GM23248 (cell line): ENCODE data around the gene SYTL3. TPM values are rescaled to one million over a fixed set of nuclear protein-coding genes. Genes with fewer than 3 reads are reported as not detected.

ENCODE experiments used
- DNase-seq: peaks from one replicate; pipeline ENCODE4 v3.0.0-alpha.2; 2015
- H2AFZ ChIP-seq: fragments of 200-600 bp; sonication (generic); 2 replicates; pipeline ENCODE4 v1.6.1; 2016; ENCODE audit warnings: antibody characterized with exemption
- H3F3A ChIP-seq: fragments of 200-600 bp; sonication (generic); 2 replicates; pipeline ENCODE4 v1.6.1; 2016; ENCODE audit warnings: mild to moderate bottlenecking, antibody characterized with exemption, mixed run types; ENCODE audit not compliant: insufficient read depth
- H3K27ac ChIP-seq: fragments of 200-600 bp; sonication (generic); 2 replicates; pipeline ENCODE4 v1.5.1; 2016; ENCODE audit warnings: mild to moderate bottlenecking
- H3K27me3 ChIP-seq: fragments of 200-600 bp; sonication (generic); replicated peaks from 2 replicates; pipeline ENCODE4 v1.6.1; 2016; ENCODE audit warnings: mild to moderate bottlenecking; ENCODE audit not compliant: insufficient read depth
- H3K36me3 ChIP-seq: fragments of 200-600 bp; sonication (generic); 2 replicates; pipeline ENCODE4 v1.6.1; 2016; ENCODE audit warnings: low read depth, mild to moderate bottlenecking
- H3K4me1 ChIP-seq: fragments of 200-600 bp; sonication (generic); 2 replicates; pipeline ENCODE4 v1.6.1; 2016; ENCODE audit warnings: mild to moderate bottlenecking; ENCODE audit not compliant: insufficient read depth
- H3K4me2 ChIP-seq: fragments of 200-600 bp; sonication (generic); one replicate; pipeline ENCODE4 v1.6.1; 2016; ENCODE audit warnings: mild to moderate bottlenecking; ENCODE audit not compliant: unreplicated experiment
- H3K4me3 ChIP-seq: fragments of 200-600 bp; sonication (generic); 2 replicates; pipeline ENCODE4 v1.5.1; 2016; ENCODE audit warnings: mild to moderate bottlenecking
- H3K79me2 ChIP-seq: fragments of 200-600 bp; sonication (generic); 2 replicates; pipeline ENCODE4 v1.6.1; 2016; ENCODE audit warnings: mild to moderate bottlenecking; ENCODE audit not compliant: insufficient read depth
- H3K9ac ChIP-seq: fragments of 200-600 bp; sonication (generic); 2 replicates; pipeline ENCODE4 v1.6.1; 2016; ENCODE audit warnings: mild to moderate bottlenecking
- H3K9me2 ChIP-seq: fragments of 200-600 bp; sonication (generic); 2 replicates; pipeline ENCODE4 v1.6.1; 2016; ENCODE audit warnings: mixed run types, mild to moderate bottlenecking, moderate library complexity; ENCODE audit not compliant: insufficient read depth
- H3K9me3 ChIP-seq: fragments of 200-600 bp; sonication (generic); one replicate; pipeline ENCODE4 v1.6.1; 2017; ENCODE audit warnings: low read depth
- H4K20me1 ChIP-seq: fragments of 200-600 bp; sonication (generic); 2 replicates; pipeline ENCODE4 v1.6.0; 2016; ENCODE audit not compliant: insufficient read depth
- EZH2 ChIP-seq: fragments of 200-600 bp; sonication (generic); IDR thresholded peaks from 2 replicates; pipeline ENCODE4 v1.6.1; 2018; ENCODE audit warnings: antibody characterized with exemption, mild to moderate bottlenecking; ENCODE audit not compliant: insufficient read depth, poor library complexity, severe bottlenecking
- EZH2phosphoT487 ChIP-seq: fragments of 200-600 bp; sonication (generic); IDR thresholded peaks from 2 replicates; pipeline ENCODE4 v1.6.1; 2018; ENCODE audit warnings: antibody characterized with exemption, moderate library complexity, mild to moderate bottlenecking, low read depth; ENCODE audit not compliant: insufficient read depth
- WGBS, 2 experiments: methylation state at CpG; one replicate each; pipeline ENCODE4 v1.1.6; 2015 to 2017; ENCODE audit warnings: low lambda C conversion rate in 2 of 2, low coverage in 1 of 2; ENCODE audit errors: missing lambda C conversion rate in 2 of 2; 5-methylcytosine and 5-hydroxymethylcytosine counted together
- in situ Hi-C: fragments of 300-500 bp; cut with MboI; formaldehyde crosslinking; loops from 2 replicates; pipeline ENCODE4 v1.15.0; 2020
- microRNA-seq: library from miRNA; unstranded; fragments of <30 nt; microRNA quantifications from one replicate; pipeline ENCODE4, GENCODE V29; 2016; ENCODE audit warnings: borderline number of aligned reads
- polyA plus RNA-seq: library from polyadenylated mRNA; unstranded; fragments of >200 nt; fragmentation: Nextera tagmentation; extraction: Ambion mirVana; gene quantifications from 2 replicates; pipeline ENCODE4 v1.2.1, GENCODE V29; 2016
- small RNA-seq: library from RNA; depleted of rRNA; stranded (forward); fragments of <200 nt; gene quantifications from one replicate; pipeline ENCODE3, GENCODE V24; 2014; ENCODE audit warnings: low read depth, low replicate concordance
- total RNA-seq: library from RNA; depleted of rRNA; stranded (reverse); fragments of >200 nt; shearing (Covaris generic); gene quantifications from 2 replicates; pipeline ENCODE4 v1.2.3, GENCODE V29; 2014; rRNA removed

The SYTL3 gene
- total and polyA plus RNA-seq, 2 experiments from 2014 or later, result 2.1 to 2.3 TPM

DNA sequence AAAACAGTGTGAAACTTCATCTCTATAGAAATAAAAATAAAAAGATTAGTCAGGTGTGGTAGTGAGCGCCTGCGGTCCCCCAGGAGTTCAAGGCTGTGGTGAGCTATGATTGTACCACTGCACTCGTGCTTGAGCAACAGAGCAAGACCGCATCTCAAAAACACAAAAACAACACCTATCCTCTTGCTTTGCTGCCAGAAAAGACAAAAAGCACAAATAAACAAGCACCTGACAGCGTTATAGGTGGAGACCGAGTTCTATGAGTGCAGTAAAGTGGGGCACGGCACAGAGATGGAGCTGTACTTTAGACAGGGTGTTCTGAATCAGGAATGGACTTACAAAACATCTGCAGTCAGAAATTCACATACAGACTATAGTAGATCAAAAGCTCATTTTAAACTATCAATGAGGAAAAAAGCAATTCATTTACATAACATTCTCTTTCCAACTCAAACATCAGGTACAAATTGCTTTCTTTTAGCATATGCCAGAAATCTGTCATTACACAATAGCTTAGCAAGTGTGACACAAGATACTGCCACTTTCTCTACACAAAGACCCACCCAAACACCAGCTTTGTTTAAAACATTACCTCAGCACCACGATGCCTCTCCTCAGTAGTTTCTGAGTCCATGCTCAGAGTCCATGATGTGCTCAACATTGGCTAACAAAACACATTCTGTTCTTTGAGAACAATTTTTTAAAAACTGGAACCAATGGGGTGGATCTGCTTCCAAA, 159.3 kb downstream of the SYTL3 start:
- Histone ChIP-seq H3K79me2 (peaks cover 97% of the 10 kb centered on the region), H3K36me3 (0 out of 2 replicates have a peak, but pooled peaks cover 4% of the 10 kb centered on the region), H3K9ac (no peak overlapping the region), H4K20me1 (no peaks in the 10 kb centered on the region), H3K9me2 (no peaks in the 10 kb centered on the region), H2AFZ (peak overlapping the region; percentile 25; the same call in 1 of the 2 replicates), H3K4me3 (no peak overlapping the region), H3F3A (no peaks in the 10 kb centered on the region), H3K4me1 (0 out of 2 replicates have a peak, but pooled peaks cover 3% of the 10 kb centered on the region), H3K27ac (no peak overlapping the region), H3K4me2 (no peak overlapping the region), H3K9me3 (no peaks in the 10 kb centered on the region), H3K27me3 (no peaks in the 10 kb centered on the region)
- no peak for TF ChIP-seq EZH2phosphoT487
- no peak for TF ChIP-seq EZH2
- in situ Hi-C loops, result no loop called here
- DNase-seq, result peak; percentile 19
- WGBS, 2 experiments, result 71 to 76% methylated on average over 8 of the region's 8 CpGs

- Histone ChIP-seq H3K36me3 (0 out of 2 replicates have a peak, but pooled peaks cover 4% of the 10 kb centered on the region), H3K4me1 (0 out of 2 replicates have a peak, but pooled peaks cover 8% of the 10 kb centered on the region), H2AFZ (no peak overlapping the region), H3K4me2 (no peak overlapping the region), H3K9ac (no peak overlapping the region), H3K27ac (no peak overlapping the region), H3K9me2 (no peaks in the 10 kb centered on the region), H3K79me2 (peaks cover 100% of the 10 kb centered on the region), H3F3A (no peaks in the 10 kb centered on the region), H4K20me1 (no peaks in the 10 kb centered on the region), H3K27me3 (no peaks in the 10 kb centered on the region), H3K9me3 (no peaks in the 10 kb centered on the region), H3K4me3 (no peak overlapping the region)
- DNase-seq, result no peak
- WGBS, 2 experiments, result 90 to 92% methylated on average over 9 of the region's 9 CpGs
- in situ Hi-C loops, result no loop called here
- TF ChIP-seq EZH2phosphoT487 (no peak), EZH2 (no peak)
These were observed 160.6 kb downstream of the SYTL3 start for GRCh38 chr6:158810155-158811095.

- Histone ChIP-seq H3K4me1 (peaks cover 27% of the 10 kb centered on the region), H3K9ac (no peak overlapping the region), H3K9me3 (no peaks in the 10 kb centered on the region), H3K9me2 (no peaks in the 10 kb centered on the region), H2AFZ (no peak overlapping the region), H3K27ac (no peak overlapping the region), H3K27me3 (no peaks in the 10 kb centered on the region), H3K4me2 (no peak overlapping the region), H3K4me3 (no peak overlapping the region), H3F3A (no peaks in the 10 kb centered on the region), H3K79me2 (peaks cover 100% of the 10 kb centered on the region), H4K20me1 (no peaks in the 10 kb centered on the region), H3K36me3 (0 out of 2 replicates have a peak, but pooled peaks cover 4% of the 10 kb centered on the region)
- 88 to 90% methylated on average over 5 of the region's 5 CpGs for WGBS, 2 experiments
- in situ Hi-C loops, result no loop called here
- DNase-seq, result no peak
- TF ChIP-seq EZH2 (no peak), EZH2phosphoT487 (no peak)
These were observed 162.8 kb downstream of the SYTL3 start for GRCh38 chr6:158812611-158813010.

GRCh38 chr6:158813032-158813431, 163.2 kb downstream of the SYTL3 start:
- 0 out of 2 replicates have a peak, but pooled peaks cover 4% of the 10 kb centered on the region for H3K36me3 ChIP-seq
- no peak overlapping the region for H3K27ac ChIP-seq
- H3K4me2 ChIP-seq, result no peak overlapping the region
- H3K27me3 ChIP-seq, result no peaks in the 10 kb centered on the region
- H3K79me2 ChIP-seq, result peaks cover 99% of the 10 kb centered on the region
- TF ChIP-seq EZH2 (no peak), EZH2phosphoT487 (no peak)
- H3K9me2 ChIP-seq, result no peaks in the 10 kb centered on the region
- 96 to 98% methylated on average over 3 of the region's 3 CpGs for WGBS, 2 experiments
- H3F3A ChIP-seq, result no peaks in the 10 kb centered on the region
- H3K4me1 ChIP-seq, result peaks cover 28% of the 10 kb centered on the region
- no peak overlapping the region for H3K9ac ChIP-seq
- H2AFZ ChIP-seq, result no peak overlapping the region
- no peak for DNase-seq
- no peak overlapping the region for H3K4me3 ChIP-seq
- no peaks in the 10 kb centered on the region for H4K20me1 ChIP-seq
- no peaks in the 10 kb centered on the region for H3K9me3 ChIP-seq
- in situ Hi-C loops, result no loop called here

Small RNA genes lying within 50 kb of the gene (microRNA-seq; reads per million reads assigned to microRNA genes)
- 1.5 reads per million for gene MIR3918
- not detected for gene MIR7161

Small RNA genes lying within 50 kb of the gene (small RNA-seq; reads per million reads assigned to genes)
- gene MIR3918 (not detected), gene MIR7161 (not detected)

Other genes starting within 250 kb of the SYTL3 start
- gene TMEM181, start 90.0 kb upstream of the SYTL3 start, total RNA-seq, result 52.6 and 53.0 TPM in 2 replicates
- 26.7 and 30.7 TPM in 2 replicates for gene TMEM181, start 90.0 kb upstream of the SYTL3 start, polyA plus RNA-seq
- gene DYNLT1, start 5.3 kb upstream of the SYTL3 start, total RNA-seq, result 79.7 and 86.4 TPM in 2 replicates
- gene DYNLT1, start 5.3 kb upstream of the SYTL3 start, polyA plus RNA-seq, result 368 TPM in 2 replicates
- gene EZR, start 169.3 kb downstream of the SYTL3 start, total RNA-seq, result 52.4 and 59.4 TPM in 2 replicates
- 65.2 and 66.8 TPM in 2 replicates for gene EZR, start 169.3 kb downstream of the SYTL3 start, polyA plus RNA-seq